Suprapubic skin (tissue), 3 donors: Measurements from ENCODE around the gene HACL1.

Experiments used
- POLR2AphosphoS5 ChIP-seq, 3 donors: sonication (generic); formaldehyde crosslinking; IDR thresholded peaks; one replicate each; pipeline ENCODE4 v1.6.1; 2017; ENCODE audit warnings: antibody characterized with exemption in 3 of 3
- TF ChIP-seq, protein P1 (sequence below), 2 donors: fragments of 200-600 bp in 1 of 2; fragments of 450-650 bp in 1 of 2; sonication (generic) in 1 of 2; IDR thresholded peaks; one replicate each; pipeline ENCODE4 v1.5.1; 2016 to 2019; ENCODE audit warnings: antibody characterized with exemption in 2 of 2, mild to moderate bottlenecking in 1 of 2, moderate library complexity in 1 of 2

DNA sequence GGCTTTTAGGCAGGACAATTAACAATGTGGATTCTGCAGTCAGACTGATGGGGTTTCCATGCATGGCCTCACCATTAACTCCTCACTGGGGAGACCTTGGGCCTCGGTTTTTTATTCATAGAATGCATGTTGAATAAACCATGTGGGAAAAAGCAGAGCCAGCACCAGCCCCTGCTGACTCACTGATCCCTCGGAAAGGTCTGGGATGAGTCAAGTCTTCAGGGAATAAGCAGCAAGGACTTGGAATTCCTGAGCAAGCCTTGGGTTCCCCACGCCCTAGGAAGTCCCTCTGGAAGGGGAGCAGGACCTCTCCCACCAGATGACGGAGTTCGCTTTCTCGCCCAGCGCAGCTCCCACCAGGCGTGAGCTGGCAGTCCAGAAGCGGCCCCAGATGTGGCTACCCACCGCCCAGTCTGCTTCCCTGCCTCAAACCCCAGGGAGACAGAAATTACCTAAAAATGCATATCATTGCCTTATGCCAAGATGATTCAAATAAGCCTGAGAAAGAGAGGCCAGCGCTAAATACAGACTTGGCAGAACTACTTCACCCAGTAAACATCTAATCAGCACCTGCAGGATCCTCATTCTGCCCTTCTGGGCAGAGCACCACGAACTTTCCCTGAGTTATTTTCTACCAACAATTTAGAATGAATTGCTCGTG lies 45.6 kb upstream of the HACL1 start:
- TF ChIP-seq POLR2AphosphoS5 (IDR thresholded peaks at IDR 0.05) = peak in 1 of 3 donors; percentile 74
- TF ChIP-seq, protein P1, sequence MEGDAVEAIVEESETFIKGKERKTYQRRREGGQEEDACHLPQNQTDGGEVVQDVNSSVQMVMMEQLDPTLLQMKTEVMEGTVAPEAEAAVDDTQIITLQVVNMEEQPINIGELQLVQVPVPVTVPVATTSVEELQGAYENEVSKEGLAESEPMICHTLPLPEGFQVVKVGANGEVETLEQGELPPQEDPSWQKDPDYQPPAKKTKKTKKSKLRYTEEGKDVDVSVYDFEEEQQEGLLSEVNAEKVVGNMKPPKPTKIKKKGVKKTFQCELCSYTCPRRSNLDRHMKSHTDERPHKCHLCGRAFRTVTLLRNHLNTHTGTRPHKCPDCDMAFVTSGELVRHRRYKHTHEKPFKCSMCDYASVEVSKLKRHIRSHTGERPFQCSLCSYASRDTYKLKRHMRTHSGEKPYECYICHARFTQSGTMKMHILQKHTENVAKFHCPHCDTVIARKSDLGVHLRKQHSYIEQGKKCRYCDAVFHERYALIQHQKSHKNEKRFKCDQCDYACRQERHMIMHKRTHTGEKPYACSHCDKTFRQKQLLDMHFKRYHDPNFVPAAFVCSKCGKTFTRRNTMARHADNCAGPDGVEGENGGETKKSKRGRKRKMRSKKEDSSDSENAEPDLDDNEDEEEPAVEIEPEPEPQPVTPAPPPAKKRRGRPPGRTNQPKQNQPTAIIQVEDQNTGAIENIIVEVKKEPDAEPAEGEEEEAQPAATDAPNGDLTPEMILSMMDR (IDR thresholded peaks at IDR 0.05) = no peak
